H7 (cell line): ENCODE measurements around the gene SLC2A11. TPM values are rescaled to one million over a fixed set of nuclear protein-coding genes. Genes with fewer than 3 reads are reported as not detected.

ENCODE experiments used
- DNase-seq: peaks from one replicate; pipeline ENCODE4 v3.0.0; 2012
- H3K27me3 ChIP-seq: 2 replicates; pipeline ENCODE4 v1.6.0; 2011; ENCODE audit warnings: mild to moderate bottlenecking, low read length; ENCODE audit not compliant: control insufficient read depth, insufficient read depth
- H3K36me3 ChIP-seq: replicated peaks from 2 replicates; pipeline ENCODE4 v1.5.1; 2011; ENCODE audit warnings: low read length; ENCODE audit not compliant: control insufficient read depth, insufficient read depth
- H3K4me3 ChIP-seq: 2 replicates; pipeline ENCODE4 v1.5.1; 2011; ENCODE audit warnings: low read depth, mild to moderate bottlenecking, control low read depth, low read length, moderate library complexity; ENCODE audit not compliant: insufficient read depth
- total RNA-seq: library from RNA; depleted of rRNA; stranded (reverse); fragments of >200 nt; shearing (Covaris generic); gene quantifications from 2 replicates; pipeline ENCODE4 v1.2.3, GENCODE V29; 2014

SLC2A11 gene
- total RNA-seq, 1 experiment from 2014 or later, result 10.7 TPM

DNA sequence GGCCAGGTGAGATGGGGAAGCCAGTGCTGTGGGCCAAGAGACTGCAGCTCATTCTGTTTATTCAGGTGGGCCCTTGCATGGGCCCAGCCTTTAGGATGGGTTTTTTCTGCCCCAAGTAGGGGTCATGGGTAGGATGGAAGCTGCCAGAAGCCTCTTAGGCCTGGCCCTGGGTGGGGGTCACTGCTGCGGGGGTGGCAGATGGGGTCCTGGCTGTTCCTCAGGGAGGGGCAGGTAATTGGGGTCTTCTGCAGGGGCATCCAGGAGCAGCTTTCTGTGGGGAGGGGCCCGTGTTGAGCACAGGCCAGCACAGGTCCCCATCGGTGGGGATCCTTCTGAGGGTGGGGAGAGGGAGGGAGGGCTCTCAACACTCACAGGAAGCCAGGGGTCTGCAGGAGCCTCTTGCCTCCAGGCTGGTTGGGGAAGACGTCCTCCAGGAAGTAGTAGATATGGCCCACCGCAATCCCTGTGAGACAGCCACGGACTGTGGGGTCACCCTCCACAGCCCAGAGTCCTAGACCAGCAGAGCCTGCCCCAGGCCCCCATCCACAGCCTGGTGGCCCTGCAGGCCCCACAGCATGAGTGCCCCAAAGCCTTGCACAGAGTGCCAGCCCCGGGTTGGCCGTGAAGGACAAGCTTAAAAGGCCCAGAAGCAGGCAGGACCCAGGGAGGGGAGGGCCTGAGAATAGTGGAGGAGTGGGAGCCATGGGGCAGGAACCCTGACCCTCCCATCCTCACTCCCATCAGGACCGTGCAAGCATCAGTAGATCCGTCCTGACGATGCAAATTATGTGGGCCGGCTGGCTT lies 20.8 kb upstream of the SLC2A11 start:
- Histone ChIP-seq H3K4me3 (no peak overlapping the region), H3K36me3 (peaks cover 7% of the 10 kb centered on the region), H3K27me3 (no peaks in the 10 kb centered on the region; the same call in 1 of the 2 replicates)
- DNase-seq, result peak; percentile 18

DNA sequence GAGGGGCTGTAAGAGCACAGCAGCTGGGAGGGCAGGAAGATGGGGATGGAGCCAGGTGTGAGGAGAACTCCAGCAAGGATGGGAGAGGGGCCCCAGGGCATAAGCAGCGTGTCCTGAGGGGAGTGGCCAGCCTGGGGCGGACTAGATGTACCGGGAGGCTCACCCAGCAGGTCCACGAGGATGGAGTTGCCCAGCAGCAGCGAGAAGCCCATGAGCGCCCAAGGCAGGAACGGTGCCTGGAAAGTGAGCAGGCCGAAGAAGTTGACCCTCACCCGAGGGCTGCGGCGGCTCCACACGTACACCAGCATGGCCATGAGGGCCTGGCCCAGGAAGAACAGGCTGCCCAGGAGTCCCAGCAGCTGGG lies 20.2 kb upstream of the SLC2A11 start:
- Histone ChIP-seq H3K4me3 (no peak overlapping the region), H3K36me3 (peaks cover 7% of the 10 kb centered on the region), H3K27me3 (no peaks in the 10 kb centered on the region; the same call in 1 of the 2 replicates)

DNA sequence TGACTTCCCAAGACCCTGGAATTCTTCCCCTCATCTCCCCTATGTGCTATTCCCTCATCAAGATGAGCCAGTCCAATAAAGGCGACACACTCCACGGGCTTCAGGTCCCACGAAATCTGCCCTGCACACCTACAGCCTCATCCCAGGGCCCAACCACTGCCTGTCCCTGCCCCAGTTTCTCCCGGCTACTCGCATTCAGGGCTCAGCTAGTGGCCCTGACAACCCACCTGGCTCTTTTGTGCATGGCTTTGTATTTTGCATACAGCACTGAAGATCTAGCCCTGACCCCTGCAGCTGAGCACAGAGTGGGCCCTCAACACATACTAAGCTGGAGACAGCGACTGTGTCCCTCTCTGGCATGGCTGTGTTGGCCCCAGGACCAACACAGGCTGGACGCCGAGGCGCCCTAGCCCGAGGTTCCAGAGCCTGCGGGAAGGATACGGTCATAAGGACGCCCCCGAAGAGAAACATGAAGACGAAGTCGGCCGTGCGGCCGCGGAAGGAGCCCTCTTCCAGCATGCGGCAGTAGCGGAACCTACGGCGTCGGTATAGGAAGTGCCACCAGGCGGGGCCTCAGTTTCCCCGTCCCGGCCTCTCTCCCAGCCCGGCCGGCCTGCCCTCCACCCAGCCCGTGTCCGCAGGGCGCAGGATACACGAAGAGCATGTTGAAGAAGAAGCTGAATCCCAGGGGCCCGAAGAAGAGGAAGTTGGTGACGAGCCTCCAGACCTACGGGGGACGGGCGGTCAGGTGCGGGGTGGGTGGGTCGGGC lies 19.6 kb upstream of the SLC2A11 start:
- Histone ChIP-seq H3K36me3 (peaks cover 7% of the 10 kb centered on the region), H3K4me3 (peak overlapping the region; percentile 70), H3K27me3 (no peaks in the 10 kb centered on the region; the same call in 1 of the 2 replicates)
- peak; percentile 73 for DNase-seq

More for the DNA sequence above, 20.2 kb upstream of the SLC2A11 start:
- peak; percentile 56 for DNase-seq

DNA sequence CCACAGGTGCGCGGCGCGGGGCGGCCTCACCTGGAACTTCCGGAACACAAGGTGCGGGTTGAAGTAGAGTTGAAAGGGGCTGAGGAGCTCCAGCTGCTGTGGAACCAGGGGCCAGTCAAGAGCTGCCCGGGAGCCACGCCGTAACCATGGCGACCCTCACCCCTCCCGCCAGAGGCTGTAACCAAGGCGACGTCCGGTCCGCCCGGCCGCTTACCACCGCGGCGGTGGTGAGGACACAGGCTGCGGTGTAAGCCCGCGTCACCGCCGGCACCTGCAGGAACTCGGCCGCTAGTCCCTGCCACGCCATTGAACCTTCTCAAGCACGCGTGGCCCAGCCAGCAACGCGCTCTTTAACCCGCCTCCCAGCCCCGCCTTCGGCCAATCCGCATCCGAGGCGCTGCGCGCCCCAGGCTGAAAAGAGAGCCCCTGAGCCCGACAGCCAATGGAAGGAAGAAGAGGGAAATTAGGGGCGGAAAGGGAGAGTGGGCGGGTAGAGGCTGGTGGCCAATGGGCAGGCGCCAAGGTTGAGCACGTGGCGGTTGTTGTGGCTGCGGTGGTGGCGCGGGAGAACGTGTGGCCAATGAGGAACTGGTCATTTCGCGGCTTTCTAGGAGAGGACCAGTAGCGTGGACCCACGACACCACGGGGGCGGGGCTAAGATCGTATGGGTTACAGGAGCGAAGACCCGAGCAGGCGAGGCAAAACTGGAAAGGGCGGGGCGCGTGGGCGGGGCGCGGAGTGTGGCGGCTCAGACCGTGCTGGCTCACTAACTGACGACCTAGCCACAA lies 18.8 kb upstream of the SLC2A11 start, which contains the start of gene DERL3:
Gene DERL3, minus strand, starts transcription at position 326 of the 788 bp plus-strand sequence. Its CDS starts 19 bp downstream, at position 307.
- no peaks in the 10 kb centered on the region; the same call in 1 of the 2 replicates for H3K27me3 ChIP-seq
- peak within 1 kb of the TSS; percentile 70 for H3K4me3 ChIP-seq
- DNase-seq, result peak; percentile 98
- H3K36me3 ChIP-seq, result peaks cover 3% of the 10 kb centered on the region

DNA sequence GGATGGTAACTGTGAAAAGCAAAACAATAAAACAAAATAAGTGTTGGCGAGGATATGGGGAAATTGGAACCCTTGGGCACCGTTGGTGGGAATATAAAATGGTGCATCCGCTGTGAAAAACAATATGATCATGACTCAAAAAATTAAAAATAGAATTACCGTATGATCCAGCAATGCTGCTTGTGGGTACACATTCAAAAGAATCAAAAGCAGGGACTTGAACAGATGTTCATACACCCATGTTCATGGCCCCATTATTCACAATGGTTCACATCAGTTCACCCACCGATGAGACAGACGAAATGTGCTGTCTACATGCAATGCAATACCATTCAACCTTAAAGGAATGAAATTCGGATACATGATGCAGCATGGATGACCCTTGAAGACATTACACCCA lies 17.6 kb upstream of the SLC2A11 start:
- Histone ChIP-seq H3K27me3 (no peaks in the 10 kb centered on the region; the same call in 1 of the 2 replicates), H3K4me3 (no peak overlapping the region), H3K36me3 (peaks cover 3% of the 10 kb centered on the region)
- DNase-seq, result no peak

DNA sequence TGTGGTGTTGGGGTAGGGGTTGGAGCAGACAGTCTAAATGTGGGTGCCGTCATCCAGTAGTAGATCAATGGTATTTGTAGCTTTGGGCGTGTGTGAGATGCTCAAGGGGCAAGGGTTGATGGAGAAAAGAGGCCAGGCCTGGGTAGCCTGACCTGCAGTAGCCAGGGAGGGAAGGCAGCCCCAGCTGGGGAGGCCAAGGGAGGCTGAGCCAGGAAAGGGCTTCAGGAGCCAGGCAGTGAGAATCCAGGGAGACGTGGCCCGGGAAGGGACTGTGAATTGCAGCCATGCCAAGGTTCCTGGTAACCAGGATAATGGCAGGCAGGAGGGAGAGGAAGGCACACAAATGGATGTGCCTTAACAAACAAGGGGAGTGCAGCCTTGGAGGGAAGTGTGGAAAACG lies 16.4 kb upstream of the SLC2A11 start:
- no peak for DNase-seq
- Histone ChIP-seq H3K27me3 (no peaks in the 10 kb centered on the region; the same call in 1 of the 2 replicates), H3K4me3 (no peak overlapping the region)

DNA sequence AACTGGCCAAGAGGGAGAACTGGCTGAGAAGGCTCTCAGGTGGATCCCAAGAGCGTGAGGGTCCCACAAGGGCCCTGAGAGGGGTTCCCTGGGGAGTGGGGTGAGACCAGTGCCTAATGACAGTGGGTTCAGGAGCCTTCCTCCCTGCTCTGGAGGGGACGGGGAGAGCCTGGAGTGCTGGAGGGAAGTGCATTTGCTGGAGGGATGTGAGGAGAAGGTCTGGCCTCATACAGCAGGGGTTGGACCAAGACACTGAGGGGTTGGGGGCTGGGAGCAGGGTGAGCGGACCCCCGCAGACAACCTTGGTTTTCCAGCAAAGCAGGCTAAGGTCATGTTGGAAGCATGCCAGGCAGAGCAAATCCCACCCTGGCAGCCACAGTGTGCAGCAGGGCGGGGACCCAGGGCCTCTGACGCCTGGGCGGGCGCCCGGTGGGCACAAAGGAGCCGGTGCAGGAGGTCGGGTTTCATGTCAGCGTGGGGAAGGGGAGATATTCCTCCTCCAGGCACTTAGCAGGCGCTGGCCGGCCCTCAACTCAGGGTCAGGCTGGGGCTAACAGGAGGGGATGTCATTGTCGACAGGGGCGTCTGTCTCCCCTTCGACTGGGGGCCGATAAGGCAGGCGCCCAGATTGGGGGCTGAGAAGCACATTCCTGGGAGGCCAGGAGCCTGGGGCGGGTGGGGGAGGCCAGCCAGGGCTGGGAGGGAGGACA lies 15.8 kb upstream of the SLC2A11 start:
- DNase-seq, result peak; percentile 78
- Histone ChIP-seq H3K4me3 (no peak overlapping the region), H3K27me3 (no peaks in the 10 kb centered on the region; the same call in 1 of the 2 replicates), H3K36me3 (no peaks in the 10 kb centered on the region)

More for the DNA sequence above, 16.4 kb upstream of the SLC2A11 start:
- H3K36me3 ChIP-seq, result no peaks in the 10 kb centered on the region

DNA sequence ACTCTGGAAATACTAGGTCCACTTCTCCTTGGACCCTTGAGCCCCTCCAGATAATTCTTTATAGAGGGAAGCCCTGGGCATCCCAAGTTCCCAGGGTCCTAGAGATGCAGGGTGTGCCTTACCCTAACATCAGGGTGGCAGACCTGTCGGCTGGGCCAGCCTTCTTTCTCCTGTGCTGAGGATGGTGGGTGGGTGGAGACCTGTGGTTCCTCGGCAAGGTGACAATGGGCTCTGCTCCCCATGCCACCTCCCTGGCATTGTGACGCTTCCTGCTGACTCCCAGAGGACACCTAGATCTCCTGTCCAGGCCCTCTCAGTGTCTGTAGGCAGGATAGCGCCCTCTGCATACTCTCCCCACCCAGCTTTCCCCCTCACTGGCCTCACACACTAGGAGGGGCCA lies 15.1 kb upstream of the SLC2A11 start:
- H3K27me3 ChIP-seq, result no peaks in the 10 kb centered on the region; the same call in 1 of the 2 replicates
- peak; percentile 51 for DNase-seq
- H3K36me3 ChIP-seq, result no peaks in the 10 kb centered on the region
- no peak overlapping the region for H3K4me3 ChIP-seq

DNA sequence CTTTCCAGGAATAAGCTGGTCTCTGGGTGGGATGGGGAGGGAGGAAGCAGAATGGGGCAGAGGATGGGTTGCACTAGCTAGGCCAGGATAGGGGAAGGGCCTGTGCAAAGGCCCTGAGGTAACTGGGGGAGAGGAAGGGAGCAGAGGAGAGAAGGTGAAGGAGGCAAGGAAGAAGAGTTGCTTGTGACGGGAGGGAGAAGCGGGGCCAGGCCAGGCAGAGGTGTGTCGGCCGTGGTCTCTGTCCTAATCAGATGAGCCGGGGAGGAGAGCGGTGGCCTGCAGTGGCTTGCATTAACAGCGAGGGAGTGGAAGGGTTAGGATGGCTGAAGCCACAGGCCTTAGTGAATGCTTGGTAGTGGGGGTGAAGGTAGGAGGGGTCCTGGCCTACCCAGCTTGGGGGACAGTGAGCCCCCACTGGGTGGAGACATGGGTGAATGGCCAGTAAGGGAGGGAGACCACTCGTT lies 12.9 kb upstream of the SLC2A11 start:
- Histone ChIP-seq H3K36me3 (no peaks in the 10 kb centered on the region), H3K27me3 (peaks cover 2% of the 10 kb centered on the region; the same call in 1 of the 2 replicates), H3K4me3 (no peak overlapping the region)
- DNase-seq, result no peak

DNA sequence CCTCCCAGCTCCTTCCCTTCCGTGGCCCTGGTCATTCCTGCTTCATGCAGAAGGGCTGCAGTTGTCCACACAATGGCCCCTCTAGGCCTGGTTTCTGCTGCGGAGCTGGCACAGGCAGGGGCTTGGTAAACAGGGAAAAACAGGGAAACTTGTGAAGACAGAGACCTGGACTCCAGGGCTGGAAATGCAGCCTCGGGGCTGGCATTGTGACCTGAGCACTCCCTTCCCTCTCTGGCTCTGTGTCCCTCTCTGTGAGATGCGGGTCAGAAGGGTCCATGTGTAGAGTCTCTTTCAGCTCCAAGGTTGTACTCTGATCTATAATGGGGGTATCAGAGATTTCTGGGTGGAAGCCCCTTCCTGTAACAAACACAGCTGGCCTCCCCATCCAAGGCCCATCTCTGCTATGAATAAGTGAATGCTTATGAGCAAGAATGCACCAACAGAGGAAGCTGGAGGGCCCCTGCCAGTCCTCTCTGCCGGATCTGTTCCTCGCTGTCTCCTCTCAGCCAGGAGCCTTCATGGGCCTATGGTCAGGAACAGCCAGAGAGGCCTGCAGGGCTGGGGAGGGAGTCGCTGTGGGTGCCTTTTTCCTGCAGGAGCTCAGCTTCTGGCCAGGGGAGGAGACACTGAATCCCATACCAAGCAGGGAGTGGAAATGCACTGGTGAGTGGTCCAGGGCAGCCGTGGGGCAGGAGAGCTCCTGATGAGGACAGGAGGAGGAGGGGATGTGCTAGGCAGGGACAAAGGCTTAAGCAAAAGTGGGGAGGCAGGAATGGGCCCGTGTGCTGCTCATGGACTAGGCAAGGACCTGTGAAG lies 12.2 kb upstream of the SLC2A11 start:
- Histone ChIP-seq H3K36me3 (no peaks in the 10 kb centered on the region), H3K27me3 (peaks cover 2% of the 10 kb centered on the region; the same call in 1 of the 2 replicates), H3K4me3 (no peak overlapping the region)
- no peak for DNase-seq

DNA sequence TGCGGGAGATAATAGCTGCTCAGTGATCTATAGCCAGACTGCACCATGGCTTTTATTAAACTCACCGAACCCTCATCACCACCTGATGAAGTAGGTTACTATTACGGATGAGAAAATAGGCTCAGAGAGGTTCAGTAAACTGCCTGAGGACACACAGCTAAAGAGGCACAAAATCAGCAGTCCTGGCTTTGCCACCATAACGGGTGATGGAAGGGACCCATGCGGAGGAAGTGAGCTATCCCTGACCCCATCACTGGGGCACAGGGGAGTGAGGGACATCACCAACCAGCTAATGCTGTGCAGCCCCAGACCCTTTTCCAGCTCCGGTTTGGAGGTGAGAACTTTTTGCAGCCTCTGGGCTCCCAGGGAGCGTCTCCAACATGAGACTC lies 11.6 kb upstream of the SLC2A11 start:
- no peaks in the 10 kb centered on the region for H3K36me3 ChIP-seq
- DNase-seq, result no peak
- H3K27me3 ChIP-seq, result 0 out of 2 replicates have a peak, but pooled peaks cover 2% of the 10 kb centered on the region
- no peak overlapping the region for H3K4me3 ChIP-seq

DNA sequence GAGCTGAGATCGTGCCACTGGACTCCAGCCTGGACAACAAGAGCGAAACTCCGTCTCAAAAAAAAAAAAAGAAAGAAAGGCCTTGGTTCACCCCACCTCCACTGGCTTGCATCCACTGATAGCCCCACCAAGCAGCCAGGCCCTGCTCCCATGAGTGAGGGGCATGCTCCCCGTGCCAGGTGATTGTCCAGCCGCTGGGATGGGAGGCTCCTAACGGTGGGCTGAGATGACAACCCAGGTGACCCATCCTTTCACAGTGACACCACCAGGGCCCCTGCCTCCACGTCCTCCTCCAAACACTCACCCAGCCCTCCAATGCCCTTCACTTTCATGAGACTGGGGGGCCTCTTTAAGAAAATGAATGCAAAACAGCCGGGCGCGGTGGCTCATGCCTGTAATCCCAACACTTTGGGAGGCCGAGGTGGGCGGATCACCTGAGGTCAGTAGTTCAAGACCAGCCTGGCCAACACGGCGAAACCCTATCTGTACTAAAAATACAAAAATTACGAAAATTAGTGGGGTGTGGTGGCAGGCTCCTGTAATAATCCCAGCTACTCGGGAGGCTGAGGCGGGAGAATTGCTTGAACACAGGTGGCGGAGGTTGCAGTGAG lies 10.3 kb upstream of the SLC2A11 start:
- Histone ChIP-seq H3K36me3 (no peaks in the 10 kb centered on the region), H3K4me3 (no peak overlapping the region), H3K27me3 (0 out of 2 replicates have a peak, but pooled peaks cover 2% of the 10 kb centered on the region)
- no peak for DNase-seq
